ENCODE data around the gene KCNG2. TPM values are rescaled to one million over a fixed set of nuclear protein-coding genes. Genes with fewer than 3 reads are reported as not detected.

KCNG2 gene
- total and polyA plus RNA-seq, 2 donors (not counting 1 experiment from before 2014, with no cell fraction given), result not detected

DNA sequence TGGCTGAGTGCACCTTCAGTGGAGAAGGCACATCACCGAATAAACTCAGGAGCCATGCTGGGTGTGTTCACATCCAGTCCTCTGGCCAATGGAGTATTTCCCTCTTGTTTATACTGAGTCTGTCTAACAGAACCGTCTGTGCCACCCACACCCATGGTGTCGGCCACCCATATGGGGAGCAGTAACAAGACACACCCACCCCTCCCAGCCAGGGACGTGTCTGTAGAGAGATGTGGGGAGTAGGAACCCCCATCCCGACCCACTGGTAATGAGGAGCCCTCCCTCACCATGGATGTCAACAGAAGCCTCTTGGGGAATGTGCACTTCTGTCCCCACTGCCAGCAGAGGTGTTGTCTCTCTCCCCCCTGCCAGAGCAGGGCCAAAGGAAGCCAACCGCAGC lies 37.1 kb downstream of the KCNG2 start:
- peaks cover 15% of the 10 kb centered on the region for H3K27me3 Mint-ChIP-seq
- Histone ChIP-seq H2AFZ (ENCODE audit: insufficient read depth, low read depth, low read length, poor library complexity, severe bottlenecking) (no peak overlapping the region), H3K9ac (ENCODE audit: low read length) (no peak overlapping the region), H4K20me1 (ENCODE audit: control insufficient read depth, insufficient read depth, low read length, poor library complexity, severe bottlenecking) (no peaks in the 10 kb centered on the region), H3K36me3 (replicated peaks in 1 of 2; ENCODE audit: control extremely low read depth in 1 of 2, control insufficient read depth in 1 of 2, extremely low read depth in 1 of 2, insufficient read depth in 2 of 2, low read length in 1 of 2) (no peaks in the 10 kb centered on the region), H3K9me3 (ENCODE audit: control extremely low read depth in 1 of 3, control insufficient read depth in 2 of 3, insufficient read depth in 1 of 3, low read length in 2 of 3) (peaks cover 0 to 17% (median 5%) of the 10 kb centered on the region in 3 donors), H3K4me3 (ENCODE audit: control extremely low read depth in 1 of 5, extremely low read depth in 1 of 5, insufficient read depth in 1 of 5, low read depth in 2 of 5, low read length in 4 of 5) (no peak overlapping the region), H3K4me1 (ENCODE audit: control insufficient read depth in 2 of 2, insufficient read depth in 2 of 2, low read length in 2 of 2) (no peaks in the 10 kb centered on the region), H3K4me2 (replicated peaks; ENCODE audit: low read depth, low read length, poor library complexity, severe bottlenecking) (no peak overlapping the region), H3K79me2 (ENCODE audit: control insufficient read depth, insufficient read depth, low read length) (no peaks in the 10 kb centered on the region), H3K27me3 (replicated peaks in 1 of 4; ENCODE audit: control extremely low read depth in 1 of 4, control insufficient read depth in 3 of 4, insufficient read depth in 4 of 4, low read length in 3 of 4) (peaks cover 0 to 7% (median 0%) of the 10 kb centered on the region in 4 experiments), H3K27ac (ENCODE audit: low read length in 2 of 2) (no peak overlapping the region)
- DNase-seq (no peak), ATAC-seq (ENCODE audit: low read depth) (no peak)
- intact Hi-C loops (cut with micrococcal nuclease), result no loop called here
- POLR2A ChIA-PET, result no interaction called here
- no peak overlapping the region for H3K4me3 Mint-ChIP-seq
- WGBS (ENCODE audit: insufficient coverage), result 72% methylated on average over 3 of the region's 6 CpGs
- no peak for TF ChIP-seq EZH2 (IDR thresholded peaks at IDR 0.05; ENCODE audit: borderline replicate concordance, insufficient read depth, low read depth, low read length, poor library complexity, severe bottlenecking)
- TF ChIP-seq, protein P1, sequence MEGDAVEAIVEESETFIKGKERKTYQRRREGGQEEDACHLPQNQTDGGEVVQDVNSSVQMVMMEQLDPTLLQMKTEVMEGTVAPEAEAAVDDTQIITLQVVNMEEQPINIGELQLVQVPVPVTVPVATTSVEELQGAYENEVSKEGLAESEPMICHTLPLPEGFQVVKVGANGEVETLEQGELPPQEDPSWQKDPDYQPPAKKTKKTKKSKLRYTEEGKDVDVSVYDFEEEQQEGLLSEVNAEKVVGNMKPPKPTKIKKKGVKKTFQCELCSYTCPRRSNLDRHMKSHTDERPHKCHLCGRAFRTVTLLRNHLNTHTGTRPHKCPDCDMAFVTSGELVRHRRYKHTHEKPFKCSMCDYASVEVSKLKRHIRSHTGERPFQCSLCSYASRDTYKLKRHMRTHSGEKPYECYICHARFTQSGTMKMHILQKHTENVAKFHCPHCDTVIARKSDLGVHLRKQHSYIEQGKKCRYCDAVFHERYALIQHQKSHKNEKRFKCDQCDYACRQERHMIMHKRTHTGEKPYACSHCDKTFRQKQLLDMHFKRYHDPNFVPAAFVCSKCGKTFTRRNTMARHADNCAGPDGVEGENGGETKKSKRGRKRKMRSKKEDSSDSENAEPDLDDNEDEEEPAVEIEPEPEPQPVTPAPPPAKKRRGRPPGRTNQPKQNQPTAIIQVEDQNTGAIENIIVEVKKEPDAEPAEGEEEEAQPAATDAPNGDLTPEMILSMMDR (IDR thresholded peaks at IDR 0.05), result no peak
- H3K27ac Mint-ChIP-seq, result no peak overlapping the region
- CTCF ChIA-PET, result no interaction called here
- no peaks in the 10 kb centered on the region for H3K4me1 Mint-ChIP-seq
- H3K9me3 Mint-ChIP-seq (ENCODE audit: insufficient read depth), result peaks cover 8% of the 10 kb centered on the region

DNA sequence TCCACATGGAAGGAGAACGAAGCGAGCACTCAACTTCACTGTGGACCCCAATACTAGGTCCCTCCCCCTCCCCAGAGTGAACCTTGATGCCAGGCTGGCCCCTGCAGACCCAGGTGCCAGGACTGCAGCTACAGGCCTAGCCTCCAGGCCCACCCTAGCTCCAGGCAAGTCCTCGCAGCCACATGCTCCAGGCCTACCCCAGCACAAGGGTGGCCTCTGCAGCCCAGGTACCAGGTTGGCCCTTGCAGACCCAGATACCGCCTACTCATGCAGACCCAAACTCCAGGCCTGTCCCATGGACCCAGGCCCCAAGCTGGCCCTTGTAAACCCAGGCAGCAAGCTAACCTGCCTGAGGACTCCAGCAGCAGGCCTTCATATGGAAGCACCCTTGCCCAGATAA lies 44.2 kb downstream of the KCNG2 start:
- Histone ChIP-seq H3K4me2 (replicated peaks; ENCODE audit: low read depth, low read length, poor library complexity, severe bottlenecking) (no peak overlapping the region), H3K9me3 (ENCODE audit: control extremely low read depth in 1 of 3, control insufficient read depth in 2 of 3, insufficient read depth in 1 of 3, low read length in 2 of 3) (peaks cover 0 to 16% (median 7%) of the 10 kb centered on the region in 3 donors), H3K79me2 (ENCODE audit: control insufficient read depth, insufficient read depth, low read length) (no peaks in the 10 kb centered on the region), H3K9ac (ENCODE audit: low read length) (no peak overlapping the region), H3K27me3 (replicated peaks in 1 of 4; ENCODE audit: control extremely low read depth in 1 of 4, control insufficient read depth in 3 of 4, insufficient read depth in 4 of 4, low read length in 3 of 4) (no peaks in the 10 kb centered on the region), H2AFZ (ENCODE audit: insufficient read depth, low read depth, low read length, poor library complexity, severe bottlenecking) (no peak overlapping the region), H3K4me1 (ENCODE audit: control insufficient read depth in 2 of 2, insufficient read depth in 2 of 2, low read length in 2 of 2) (peaks cover 0 to 3% of the 10 kb centered on the region in 2 donors), H3K4me3 (ENCODE audit: control extremely low read depth in 1 of 5, extremely low read depth in 1 of 5, insufficient read depth in 1 of 5, low read depth in 2 of 5, low read length in 4 of 5) (no peak overlapping the region), H3K27ac (ENCODE audit: low read length in 2 of 2) (no peak overlapping the region), H3K36me3 (replicated peaks in 1 of 2; ENCODE audit: control extremely low read depth in 1 of 2, control insufficient read depth in 1 of 2, extremely low read depth in 1 of 2, insufficient read depth in 2 of 2, low read length in 1 of 2) (no peaks in the 10 kb centered on the region), H4K20me1 (ENCODE audit: control insufficient read depth, insufficient read depth, low read length, poor library complexity, severe bottlenecking) (no peaks in the 10 kb centered on the region)
- no peaks in the 10 kb centered on the region for H3K27me3 Mint-ChIP-seq
- DNase-seq (no peak), ATAC-seq (ENCODE audit: low read depth) (no peak)
- POLR2A ChIA-PET, result no interaction called here
- peaks cover 8% of the 10 kb centered on the region for H3K9me3 Mint-ChIP-seq (ENCODE audit: insufficient read depth)
- CTCF ChIA-PET, result no interaction called here
- H3K27ac Mint-ChIP-seq, result no peak overlapping the region
- H3K4me3 Mint-ChIP-seq, result no peak overlapping the region
- peaks cover 8% of the 10 kb centered on the region for H3K4me1 Mint-ChIP-seq
- 97% methylated on average over 4 of the region's 4 CpGs for WGBS (ENCODE audit: insufficient coverage)
- TF ChIP-seq, protein P1 (IDR thresholded peaks at IDR 0.05), result no peak
- TF ChIP-seq EZH2 (IDR thresholded peaks at IDR 0.05; ENCODE audit: borderline replicate concordance, insufficient read depth, low read depth, low read length, poor library complexity, severe bottlenecking), result no peak
- intact Hi-C loops (cut with micrococcal nuclease), result no loop called here
